Astrocyte (in vitro differentiated cells and primary cell): ENCODE results near the gene SHB.

ENCODE experiments used
- EZH2 ChIP-seq: IDR thresholded peaks from 2 replicates; pipeline ENCODE4 v1.6.1; 2012; ENCODE audit warnings: mild to moderate bottlenecking, low read length, inconsistent platforms; ENCODE audit not compliant: insufficient read depth
- TF ChIP-seq, protein P1 (sequence below): IDR thresholded peaks from 2 replicates; pipeline ENCODE4 v1.5.1; 2011; ENCODE audit warnings: low read depth, mild to moderate bottlenecking, inconsistent platforms, low read length, moderate library complexity; ENCODE audit not compliant: insufficient read depth

DNA sequence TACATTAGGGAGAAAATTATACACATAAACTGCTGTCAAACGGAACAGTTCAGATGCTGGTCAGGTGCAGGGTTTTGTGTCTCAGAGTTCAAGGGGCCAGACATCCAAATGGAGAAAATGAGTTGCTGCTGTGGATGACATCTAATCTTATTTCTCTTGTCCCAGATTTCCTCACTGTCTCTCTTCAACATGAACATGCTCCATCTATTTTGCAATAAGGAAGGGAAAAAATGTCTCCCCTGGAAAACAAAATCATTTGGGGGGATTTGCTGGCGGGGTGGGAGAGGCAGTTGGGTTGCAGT is 51.2 kb downstream of the SHB start:
- TF ChIP-seq, protein P1, sequence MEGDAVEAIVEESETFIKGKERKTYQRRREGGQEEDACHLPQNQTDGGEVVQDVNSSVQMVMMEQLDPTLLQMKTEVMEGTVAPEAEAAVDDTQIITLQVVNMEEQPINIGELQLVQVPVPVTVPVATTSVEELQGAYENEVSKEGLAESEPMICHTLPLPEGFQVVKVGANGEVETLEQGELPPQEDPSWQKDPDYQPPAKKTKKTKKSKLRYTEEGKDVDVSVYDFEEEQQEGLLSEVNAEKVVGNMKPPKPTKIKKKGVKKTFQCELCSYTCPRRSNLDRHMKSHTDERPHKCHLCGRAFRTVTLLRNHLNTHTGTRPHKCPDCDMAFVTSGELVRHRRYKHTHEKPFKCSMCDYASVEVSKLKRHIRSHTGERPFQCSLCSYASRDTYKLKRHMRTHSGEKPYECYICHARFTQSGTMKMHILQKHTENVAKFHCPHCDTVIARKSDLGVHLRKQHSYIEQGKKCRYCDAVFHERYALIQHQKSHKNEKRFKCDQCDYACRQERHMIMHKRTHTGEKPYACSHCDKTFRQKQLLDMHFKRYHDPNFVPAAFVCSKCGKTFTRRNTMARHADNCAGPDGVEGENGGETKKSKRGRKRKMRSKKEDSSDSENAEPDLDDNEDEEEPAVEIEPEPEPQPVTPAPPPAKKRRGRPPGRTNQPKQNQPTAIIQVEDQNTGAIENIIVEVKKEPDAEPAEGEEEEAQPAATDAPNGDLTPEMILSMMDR: no peak
- no peak for TF ChIP-seq EZH2
